HepG2 (cell line): ENCODE results near the gene ZNF239. TPM values are rescaled to one million over a fixed set of nuclear protein-coding genes. Genes with fewer than 3 reads are reported as not detected.

ENCODE experiments used
- ATF5 ChIP-seq: sonication (generic); formaldehyde crosslinking; IDR thresholded peaks from 2 replicates; pipeline ENCODE4 v1.4.0; 2020; ENCODE audit warnings: mild to moderate bottlenecking, low read depth, missing genetic modification reagents
- E2F5 ChIP-seq: sonication (generic); formaldehyde crosslinking; conservative IDR thresholded peaks from 2 replicates; pipeline ENCODE4 v1.4.0; 2020; ENCODE audit warnings: missing genetic modification reagents
- FOSL2 ChIP-seq: sonication (generic); formaldehyde crosslinking; IDR thresholded peaks from 2 replicates; pipeline ENCODE4 v1.4.0; 2020; ENCODE audit warnings: missing genetic modification reagents
- GABPA ChIP-seq, 2 experiments: IDR thresholded peaks; 2 replicates each; pipeline ENCODE4 v1.6.1; 2011 to 2016; ENCODE audit warnings: low read depth in 2 of 2, low read length in 1 of 2, missing biosample characterization in 1 of 2, missing genetic modification characterization in 1 of 2
- GLI4 ChIP-seq: sonication (generic); formaldehyde crosslinking; IDR thresholded peaks from 2 replicates; pipeline ENCODE4 v1.5.1; 2020; ENCODE audit warnings: missing genetic modification reagents, mild to moderate bottlenecking, moderate library complexity, borderline replicate concordance
- ISX ChIP-seq: sonication (generic); formaldehyde crosslinking; conservative IDR thresholded peaks from 2 replicates; pipeline ENCODE4 v1.5.0; 2020; ENCODE audit warnings: missing genetic modification reagents
- NR0B2 ChIP-seq: sonication (generic); formaldehyde crosslinking; IDR thresholded peaks from 2 replicates; pipeline ENCODE4 v1.4.0; 2020; ENCODE audit warnings: mild to moderate bottlenecking, missing genetic modification reagents
- POLR2G ChIP-seq: fragments of 200-400 bp; formaldehyde crosslinking; IDR thresholded peaks from 2 replicates; pipeline ENCODE4 v1.6.1; 2018; ENCODE audit warnings: mild to moderate bottlenecking, low read depth, low read length, moderate library complexity
- SALL2 ChIP-seq: sonication (generic); formaldehyde crosslinking; IDR thresholded peaks from 2 replicates; pipeline ENCODE4 v1.8.1; 2023; ENCODE audit warnings: mild to moderate bottlenecking, missing genetic modification reagents, inconsistent platforms
- TBX2 ChIP-seq: sonication (generic); formaldehyde crosslinking; IDR thresholded peaks from 2 replicates; pipeline ENCODE4 v1.5.0; 2020; ENCODE audit warnings: missing genetic modification reagents, mild to moderate bottlenecking, borderline replicate concordance
- YEATS2 ChIP-seq: sonication (generic); formaldehyde crosslinking; IDR thresholded peaks from 2 replicates; pipeline ENCODE4 v1.4.0; 2020; ENCODE audit warnings: missing genetic modification reagents, borderline replicate concordance
- ZMAT3 ChIP-seq: sonication (generic); formaldehyde crosslinking; conservative IDR thresholded peaks from 2 replicates; pipeline ENCODE4 v1.7.0; 2021; ENCODE audit warnings: missing genetic modification reagents
- ZNF333 ChIP-seq: sonication (generic); formaldehyde crosslinking; IDR thresholded peaks from 2 replicates; pipeline ENCODE4 v1.4.0; 2020; ENCODE audit warnings: mild to moderate bottlenecking, missing genetic modification reagents, borderline replicate concordance
- ZNF543 ChIP-seq: sonication (generic); formaldehyde crosslinking; IDR thresholded peaks from 2 replicates; pipeline ENCODE4 v1.4.0; 2020; ENCODE audit warnings: mild to moderate bottlenecking, missing genetic modification reagents
- ZNF598 ChIP-seq: sonication (generic); formaldehyde crosslinking; IDR thresholded peaks from 2 replicates; pipeline ENCODE4 v1.5.1; 2020; ENCODE audit warnings: mild to moderate bottlenecking, missing genetic modification reagents, borderline replicate concordance
- ZNF737 ChIP-seq: sonication (generic); formaldehyde crosslinking; IDR thresholded peaks from 2 replicates; pipeline ENCODE4 v1.5.0; 2020; ENCODE audit warnings: missing genetic modification reagents, mild to moderate bottlenecking, borderline replicate concordance
- ZNF746 ChIP-seq: sonication (generic); formaldehyde crosslinking; IDR thresholded peaks from 2 replicates; pipeline ENCODE4 v1.8.0; 2022; ENCODE audit warnings: mild to moderate bottlenecking, missing genetic modification reagents
- ZNF768 ChIP-seq: sonication (generic); formaldehyde crosslinking; IDR thresholded peaks from 2 replicates; pipeline ENCODE4 v1.4.0; 2020; ENCODE audit warnings: missing genetic modification reagents
- ZNF790 ChIP-seq: sonication (generic); formaldehyde crosslinking; IDR thresholded peaks from 2 replicates; pipeline ENCODE4 v1.8.0; 2022; ENCODE audit warnings: missing genetic modification reagents, mild to moderate bottlenecking, borderline replicate concordance
- polyA plus RNA-seq, 8 experiments: library from polyadenylated mRNA; depleted of rRNA in 3 of 8; stranded (reverse) in 7 of 8; unstranded in 1 of 8; fragments of >200 nt; fragmentation: Illumina TruSeq in 4 of 8; extraction: Trizol in 4 of 8; gene quantifications; 2 replicates each; pipeline versions ENCODE4 v1.2.1 to v1.2.3, GENCODE V29; 2011 to 2016; ENCODE audit warnings: low read depth in 4 of 8, missing spikeins in 1 of 8, mixed read lengths in 1 of 8; ENCODE audit not compliant: insufficient read depth in 1 of 8
- total RNA-seq, 5 experiments: library from RNA; depleted of rRNA; stranded (reverse); fragments of >200 nt; fragmentation: Illumina TruSeq; extraction: Trizol; gene quantifications; 2 replicates each; pipeline ENCODE4 v1.2.3, GENCODE V29; 2016; ENCODE audit warnings: low read depth in 1 of 5
- TF ChIP-seq, protein P1 (sequence below): sonication (generic); formaldehyde crosslinking; IDR thresholded peaks from 2 replicates; pipeline ENCODE4 v1.4.0; 2020; ENCODE audit warnings: missing genetic modification reagents
- TF ChIP-seq, protein P2 (sequence below): sonication (generic); formaldehyde crosslinking; IDR thresholded peaks from 2 replicates; pipeline ENCODE4 v1.5.1; 2020; ENCODE audit warnings: mild to moderate bottlenecking, missing genetic modification reagents, moderate library complexity

The ZNF239 gene
- total and polyA plus RNA-seq, 2 of the 13 experiments (the other 11 are each of a cell fraction or from before 2014, with no cell fraction given), result 0.05 TPM; not detected in 1

- TF ChIP-seq, protein P1, sequence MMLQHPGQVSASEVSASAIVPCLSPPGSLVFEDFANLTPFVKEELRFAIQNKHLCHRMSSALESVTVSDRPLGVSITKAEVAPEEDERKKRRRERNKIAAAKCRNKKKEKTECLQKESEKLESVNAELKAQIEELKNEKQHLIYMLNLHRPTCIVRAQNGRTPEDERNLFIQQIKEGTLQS (CRISPR knock-in tag), result no peak
- TF ChIP-seq GLI4 (CRISPR knock-in tag) (no peak), GABPA (IDR thresholded peaks at IDR 0.05; ENCODE audit: low read depth, low read length) (peak; percentile 98), GABPA (CRISPR knock-in tag; IDR thresholded peaks at IDR 0.05; ENCODE audit: low read depth) (peak; percentile 97), ZNF737 (no peak), ZNF746 (CRISPR knock-in tag) (peak; percentile 48; the same call in 1 of the 2 replicates), ZNF333 (CRISPR knock-in tag) (no peak), E2F5 (CRISPR knock-in tag) (no peak), NR0B2 (CRISPR knock-in tag) (peak; percentile 88), ISX (CRISPR knock-in tag) (0 out of 2 replicates have a peak, but pooled peaks have one; percentile 44), YEATS2 (CRISPR knock-in tag) (peak; percentile 65; the same call in 1 of the 2 replicates), FOSL2 (CRISPR knock-in tag) (0 out of 2 replicates have a peak, but pooled peaks have one; percentile 8), ZNF790 (CRISPR knock-in tag) (0 out of 2 replicates have a peak, but pooled peaks have one; percentile 56), ZMAT3 (CRISPR knock-in tag) (0 out of 2 replicates have a peak, but pooled peaks have one; percentile 34), ZNF598 (CRISPR knock-in tag) (no peak), SALL2 (CRISPR knock-in tag) (0 out of 2 replicates have a peak, but pooled peaks have one; percentile 44), POLR2G (peak; percentile 77), TBX2 (CRISPR knock-in tag) (0 out of 2 replicates have a peak, but pooled peaks have one; percentile 39), ZNF768 (CRISPR knock-in tag) (peak; percentile 32; the same call in 1 of the 2 replicates), ZNF543 (CRISPR knock-in tag) (0 out of 2 replicates have a peak, but pooled peaks have one; percentile 35), ATF5 (CRISPR knock-in tag) (no peak)
- TF ChIP-seq, protein P2, sequence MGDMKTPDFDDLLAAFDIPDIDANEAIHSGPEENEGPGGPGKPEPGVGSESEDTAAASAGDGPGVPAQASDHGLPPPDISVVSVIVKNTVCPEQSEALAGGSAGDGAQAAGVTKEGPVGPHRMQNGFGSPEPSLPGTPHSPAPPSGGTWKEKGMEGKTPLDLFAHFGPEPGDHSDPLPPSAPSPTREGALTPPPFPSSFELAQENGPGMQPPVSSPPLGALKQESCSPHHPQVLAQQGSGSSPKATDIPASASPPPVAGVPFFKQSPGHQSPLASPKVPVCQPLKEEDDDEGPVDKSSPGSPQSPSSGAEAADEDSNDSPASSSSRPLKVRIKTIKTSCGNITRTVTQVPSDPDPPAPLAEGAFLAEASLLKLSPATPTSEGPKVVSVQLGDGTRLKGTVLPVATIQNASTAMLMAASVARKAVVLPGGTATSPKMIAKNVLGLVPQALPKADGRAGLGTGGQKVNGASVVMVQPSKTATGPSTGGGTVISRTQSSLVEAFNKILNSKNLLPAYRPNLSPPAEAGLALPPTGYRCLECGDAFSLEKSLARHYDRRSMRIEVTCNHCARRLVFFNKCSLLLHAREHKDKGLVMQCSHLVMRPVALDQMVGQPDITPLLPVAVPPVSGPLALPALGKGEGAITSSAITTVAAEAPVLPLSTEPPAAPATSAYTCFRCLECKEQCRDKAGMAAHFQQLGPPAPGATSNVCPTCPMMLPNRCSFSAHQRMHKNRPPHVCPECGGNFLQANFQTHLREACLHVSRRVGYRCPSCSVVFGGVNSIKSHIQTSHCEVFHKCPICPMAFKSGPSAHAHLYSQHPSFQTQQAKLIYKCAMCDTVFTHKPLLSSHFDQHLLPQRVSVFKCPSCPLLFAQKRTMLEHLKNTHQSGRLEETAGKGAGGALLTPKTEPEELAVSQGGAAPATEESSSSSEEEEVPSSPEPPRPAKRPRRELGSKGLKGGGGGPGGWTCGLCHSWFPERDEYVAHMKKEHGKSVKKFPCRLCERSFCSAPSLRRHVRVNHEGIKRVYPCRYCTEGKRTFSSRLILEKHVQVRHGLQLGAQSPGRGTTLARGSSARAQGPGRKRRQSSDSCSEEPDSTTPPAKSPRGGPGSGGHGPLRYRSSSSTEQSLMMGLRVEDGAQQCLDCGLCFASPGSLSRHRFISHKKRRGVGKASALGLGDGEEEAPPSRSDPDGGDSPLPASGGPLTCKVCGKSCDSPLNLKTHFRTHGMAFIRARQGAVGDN, result peak; percentile 89
Observed at GRCh38 chr10:43606323-43607198, 32.1 kb upstream of the ZNF239 start, which contains the start of gene ZNF485 (continued).
